NK-92 (cell line): ENCODE results near the gene DNASE1L3.

Source experiments
- DNase-seq: peaks from one replicate; lab custom pipeline; 2025; ENCODE audit not compliant: unreplicated experiment; lab: John Stamatoyannopoulos, UW

DNASE1L3 gene

DNA sequence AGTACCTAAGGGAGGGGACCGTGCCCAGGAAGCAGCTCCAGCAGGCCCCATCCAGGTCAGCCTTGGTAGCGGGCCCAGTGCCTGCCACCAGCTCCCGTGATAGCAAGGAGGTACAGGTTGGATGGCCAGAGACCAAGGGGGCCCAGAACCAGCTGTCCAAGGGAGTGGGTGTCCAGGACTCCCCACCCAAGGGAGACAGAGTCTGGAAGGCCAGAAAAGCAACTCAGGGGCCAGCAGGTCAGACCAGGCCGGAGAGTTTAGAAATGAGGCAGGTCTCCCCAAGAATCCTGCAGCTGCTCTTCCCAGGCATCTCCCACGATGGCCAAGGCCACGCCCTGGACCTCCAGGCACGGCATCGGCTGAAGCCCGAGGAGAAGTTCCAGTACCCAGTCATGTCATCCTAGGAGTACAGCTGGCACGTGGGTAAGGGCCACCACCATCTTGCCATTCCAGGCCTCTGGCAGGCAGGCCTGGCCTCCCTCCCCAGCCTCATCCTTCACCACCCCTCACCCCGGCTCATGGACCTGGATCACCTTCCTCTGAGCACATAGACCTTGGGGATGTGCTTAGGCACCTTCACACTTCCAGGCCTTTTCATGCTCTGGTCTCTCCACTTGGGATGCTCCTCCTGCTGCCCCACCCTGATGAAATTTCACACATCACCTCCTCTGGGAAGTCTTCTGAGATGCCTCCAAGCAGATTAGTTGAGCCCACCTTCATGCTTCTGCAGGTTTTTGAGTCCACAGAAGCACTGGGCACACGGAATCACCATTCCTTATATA lies 30.5 kb downstream of the DNASE1L3 start:
- no peak for DNase-seq

DNA sequence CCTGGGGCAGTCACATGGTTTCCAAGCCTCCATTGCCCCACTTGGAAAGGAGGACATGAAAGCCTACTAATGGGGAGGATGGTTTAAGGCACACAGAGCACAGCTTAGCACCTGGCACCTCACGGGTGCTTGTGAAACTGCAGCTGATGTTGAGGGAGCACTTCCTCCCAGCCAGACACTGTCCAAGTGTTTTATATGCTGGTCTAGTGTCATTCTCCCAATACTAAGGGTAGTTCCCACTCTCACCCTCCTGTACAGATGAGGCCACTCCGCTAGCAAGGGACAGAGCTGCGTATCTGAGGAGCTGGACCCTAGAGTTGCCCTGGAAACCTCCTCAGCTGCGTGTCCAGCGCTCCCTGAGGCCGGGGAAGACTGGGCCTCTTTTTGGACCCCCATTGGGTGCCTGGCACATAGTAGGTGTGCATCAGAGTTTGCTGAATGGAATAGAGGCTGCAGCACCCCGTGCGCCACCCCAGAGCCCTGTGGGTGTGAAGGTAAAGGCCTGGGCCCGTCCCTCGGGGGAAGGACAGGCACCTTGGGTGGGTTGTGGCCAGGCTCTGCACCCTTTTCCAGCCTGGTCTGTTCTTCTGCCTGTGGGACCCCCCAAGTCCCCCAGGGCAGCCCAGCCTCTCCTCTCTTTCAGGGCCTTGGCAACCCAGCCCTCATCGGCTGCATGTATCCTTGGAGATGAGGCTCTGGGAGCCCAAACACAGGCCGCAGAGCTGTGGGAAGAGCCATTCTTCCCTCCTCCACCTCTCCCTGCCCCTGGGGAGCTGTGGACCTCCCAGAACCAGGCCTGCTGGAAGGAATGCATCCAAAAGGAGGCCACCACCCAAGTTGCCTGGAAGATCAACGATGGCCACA lies 31.3 kb downstream of the DNASE1L3 start:
- no peak for DNase-seq

- no peak for DNase-seq
Observed at GRCh38 chr3:58178528-58179234, 32.1 kb downstream of the DNASE1L3 start.

DNA sequence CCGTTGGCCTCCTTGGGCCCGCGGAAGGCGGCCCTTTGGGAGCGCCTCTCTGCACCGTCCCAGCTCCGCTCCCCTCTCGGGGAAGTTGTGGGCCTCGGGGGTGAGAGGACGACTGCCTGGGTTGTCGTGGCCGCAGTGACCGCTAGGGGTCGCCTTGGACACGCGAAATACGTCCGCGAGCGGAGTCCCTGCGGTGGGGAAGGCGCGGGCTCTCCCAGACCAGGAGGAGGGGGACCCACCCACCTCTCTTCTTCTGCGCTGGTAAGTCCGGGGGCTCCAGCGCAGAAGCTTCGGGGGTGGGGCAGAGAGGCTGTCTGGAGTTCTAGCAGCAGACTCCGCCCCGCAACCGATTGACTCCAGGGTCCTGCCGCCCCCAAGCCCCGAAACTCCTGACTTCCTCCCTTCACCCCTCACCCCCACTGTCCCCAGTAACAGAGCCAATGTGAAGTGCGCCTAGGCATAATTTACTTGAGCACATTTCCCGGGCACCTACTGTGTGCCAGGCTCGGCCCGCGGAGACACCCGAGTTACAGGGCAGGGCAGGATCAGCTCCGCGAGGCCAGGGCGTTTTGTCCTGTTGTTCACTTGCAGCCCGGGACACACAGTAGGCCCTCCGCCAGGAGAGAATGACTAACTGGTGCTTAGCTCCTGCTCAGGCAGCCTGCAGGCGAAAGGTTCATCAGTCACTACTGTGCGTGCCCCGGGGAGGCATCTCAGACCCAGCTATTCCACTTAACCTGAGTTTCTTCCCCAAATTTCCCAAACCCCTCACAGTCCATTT lies 32.8 kb downstream of the DNASE1L3 start:
- DNase-seq = peak; percentile 18

DNA sequence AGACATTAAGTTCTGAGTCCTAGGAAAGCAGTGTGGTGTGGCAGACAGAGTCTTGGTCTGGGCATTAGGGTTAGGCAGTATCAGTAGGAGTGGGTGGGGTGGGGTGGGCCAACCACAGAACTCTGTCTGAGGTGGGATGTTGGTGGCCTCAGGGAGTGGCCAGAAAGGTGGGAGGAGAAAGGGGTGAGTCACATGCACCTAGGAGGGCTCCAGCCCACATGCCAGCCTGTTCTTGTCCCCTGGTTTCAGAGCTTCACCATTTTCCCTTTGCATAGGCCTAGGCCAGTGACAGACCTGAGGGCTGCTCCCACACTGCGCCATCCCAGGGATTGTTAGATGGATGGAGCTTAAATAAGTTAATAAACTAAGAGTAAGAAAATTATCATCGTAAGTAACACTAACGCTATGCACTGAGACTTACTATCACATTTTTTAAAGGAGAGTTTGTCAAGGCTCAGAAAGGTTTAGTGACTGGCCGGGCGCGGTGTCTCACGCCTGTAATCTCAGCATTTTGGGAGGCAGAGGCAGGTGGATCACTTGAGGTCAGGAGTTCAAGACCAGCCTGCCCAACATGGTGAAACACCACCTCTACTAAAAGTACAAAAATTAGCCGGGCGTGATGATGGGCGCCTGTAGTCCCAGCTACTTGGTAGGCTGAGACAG lies 33.8 kb downstream of the DNASE1L3 start:
- no peak for DNase-seq

DNA sequence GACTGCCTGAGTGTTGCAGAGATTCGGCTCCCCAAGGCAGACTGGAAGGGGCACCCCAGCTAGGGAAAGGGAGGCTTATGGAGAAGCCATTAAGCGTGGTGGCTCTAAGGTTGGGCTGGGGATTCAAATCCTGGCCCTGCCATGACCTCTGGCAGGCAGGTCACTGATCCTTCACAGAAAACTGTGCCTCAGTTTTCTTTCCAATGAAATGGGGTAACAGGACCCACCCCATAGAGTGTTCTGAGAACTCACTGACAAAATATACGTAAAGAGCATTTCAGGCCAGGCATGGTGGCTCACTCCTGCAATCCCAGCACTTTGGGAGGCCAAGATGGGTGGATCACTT lies 34.6 kb downstream of the DNASE1L3 start:
- no peak for DNase-seq

DNA sequence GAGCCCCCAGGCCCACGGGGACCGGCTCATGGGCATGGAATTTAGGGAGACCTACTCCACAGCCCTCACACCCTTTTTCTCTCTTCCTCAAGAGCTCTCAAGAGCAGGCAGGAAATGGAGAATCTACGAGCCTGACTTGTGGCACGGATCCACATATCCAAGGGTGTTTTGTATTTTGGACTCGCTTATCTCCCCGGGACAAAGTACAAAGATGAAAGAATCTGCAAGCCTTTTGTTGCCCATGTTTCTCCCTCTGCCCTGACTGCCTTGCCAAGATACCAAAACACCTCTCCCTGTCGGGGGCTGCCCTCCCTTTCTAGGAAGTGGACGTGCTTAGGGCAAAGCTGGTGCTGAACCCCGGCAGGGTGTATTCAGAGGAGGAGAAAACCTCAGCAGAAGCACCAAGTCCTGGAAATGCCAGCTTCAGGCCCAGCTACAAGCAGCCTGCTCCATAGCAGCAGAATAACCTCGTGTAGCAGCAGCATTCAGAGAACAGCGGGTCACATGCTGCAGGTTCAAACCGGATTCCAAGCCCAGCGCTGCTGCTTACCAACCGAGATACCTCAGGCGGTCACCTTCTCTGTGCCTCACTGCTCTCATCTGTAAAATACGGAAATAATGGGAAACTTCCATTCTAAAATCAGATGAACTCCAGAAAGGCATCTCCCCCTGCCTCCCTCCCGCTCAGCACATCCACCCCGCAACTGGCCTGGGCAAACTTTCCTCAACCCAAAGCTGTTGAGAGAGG lies 35.2 kb downstream of the DNASE1L3 start:
- no peak for DNase-seq

DNA sequence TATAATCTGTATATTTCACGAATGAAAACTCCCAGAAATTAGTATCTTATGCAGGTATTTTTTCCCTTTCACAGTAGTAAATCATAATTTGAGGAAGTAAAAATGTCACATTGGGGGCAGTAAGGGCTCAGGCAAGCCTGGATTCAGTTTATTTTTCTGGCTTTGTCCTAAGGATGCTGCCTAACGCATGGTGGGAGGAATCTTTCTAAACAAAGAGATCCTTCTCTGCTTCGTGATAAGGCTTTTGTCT lies 35.7 kb downstream of the DNASE1L3 start:
- DNase-seq = no peak

DNA sequence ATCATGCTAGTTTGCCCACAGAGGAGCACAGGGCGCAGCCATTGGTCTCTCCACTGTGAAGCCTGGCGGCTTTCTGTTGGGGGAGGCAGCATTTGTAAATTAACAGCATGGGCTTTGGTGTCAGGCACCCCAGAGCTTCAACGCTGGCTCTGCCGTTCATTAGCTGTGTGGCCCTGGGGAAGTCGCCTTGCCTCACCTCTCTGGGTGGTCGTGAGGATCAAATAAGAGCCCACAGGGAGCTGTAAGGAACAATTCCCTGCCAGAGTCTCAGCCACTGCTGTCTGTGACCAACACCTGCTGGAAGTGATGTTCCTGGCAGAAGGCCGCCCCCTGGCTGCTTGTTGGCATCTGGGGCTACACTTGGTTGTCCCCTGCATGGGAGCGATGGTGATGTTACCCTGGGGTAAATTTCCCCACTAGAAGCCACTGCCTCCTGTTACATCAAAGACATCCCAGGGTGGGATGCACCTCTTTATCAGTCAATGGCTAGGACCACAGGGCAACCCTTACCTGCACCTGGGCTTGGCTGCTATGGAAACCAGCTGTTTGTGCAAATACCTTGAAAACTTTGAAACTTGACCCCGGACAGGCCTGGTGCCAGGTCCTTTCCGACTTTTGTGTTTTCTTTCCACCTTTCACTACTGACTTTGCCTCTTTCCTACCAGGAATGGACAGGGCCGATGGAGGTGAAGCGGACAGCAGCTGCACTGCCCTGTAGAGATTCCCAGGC lies 36.9 kb downstream of the DNASE1L3 start:
- no peak for DNase-seq

DNA sequence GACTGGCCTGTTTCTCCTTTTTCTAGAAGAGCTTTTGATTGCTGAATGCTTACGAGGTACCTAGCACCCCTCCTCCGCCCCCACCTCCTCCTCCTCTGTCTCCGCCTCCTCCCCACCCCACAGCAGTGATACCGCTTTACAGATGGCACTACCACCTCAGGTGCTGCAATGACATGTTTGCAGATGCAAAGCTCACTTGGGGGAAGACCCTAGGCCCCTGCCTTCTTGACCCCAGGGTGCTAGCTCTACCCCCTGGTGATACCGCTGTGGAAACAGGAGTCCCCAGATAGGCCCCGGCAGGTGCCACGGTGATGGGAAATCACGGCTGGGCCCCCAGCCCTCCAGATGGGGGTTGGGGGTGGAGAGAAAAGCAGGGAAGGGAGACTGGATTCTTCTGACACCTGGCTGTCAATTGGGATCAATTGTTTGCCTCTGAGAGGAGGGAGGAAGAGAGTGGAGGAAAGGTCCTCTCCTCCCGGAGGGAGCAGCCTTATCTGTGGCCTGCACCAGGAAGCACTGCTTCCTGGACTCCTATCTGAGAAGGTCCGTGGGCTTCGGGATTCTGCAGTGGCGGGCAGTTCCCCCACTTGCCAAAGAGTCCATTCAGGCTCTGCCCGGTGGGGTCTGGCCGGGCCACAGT lies 37.6 kb downstream of the DNASE1L3 start:
- DNase-seq = no peak

DNA sequence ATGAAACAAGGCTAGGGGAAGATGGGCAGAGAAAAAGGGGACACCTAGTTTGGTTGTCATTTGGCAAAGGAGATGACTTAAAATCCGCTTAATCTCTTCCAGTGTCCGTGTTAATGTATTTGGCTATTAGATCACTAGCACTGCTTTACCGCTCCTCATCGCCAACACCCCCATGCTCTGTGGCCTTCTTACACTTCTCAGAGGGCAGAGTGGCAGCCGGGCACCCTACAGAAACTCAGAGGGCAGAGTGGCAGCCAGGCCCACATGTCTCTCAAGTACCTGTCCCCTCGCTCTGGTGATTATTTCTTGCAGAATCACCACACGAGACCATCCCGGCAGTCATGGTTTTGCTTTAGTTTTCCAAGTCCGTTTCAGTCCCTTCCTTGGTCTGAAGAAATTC lies 39.6 kb downstream of the DNASE1L3 start:
- DNase-seq = no peak

DNA sequence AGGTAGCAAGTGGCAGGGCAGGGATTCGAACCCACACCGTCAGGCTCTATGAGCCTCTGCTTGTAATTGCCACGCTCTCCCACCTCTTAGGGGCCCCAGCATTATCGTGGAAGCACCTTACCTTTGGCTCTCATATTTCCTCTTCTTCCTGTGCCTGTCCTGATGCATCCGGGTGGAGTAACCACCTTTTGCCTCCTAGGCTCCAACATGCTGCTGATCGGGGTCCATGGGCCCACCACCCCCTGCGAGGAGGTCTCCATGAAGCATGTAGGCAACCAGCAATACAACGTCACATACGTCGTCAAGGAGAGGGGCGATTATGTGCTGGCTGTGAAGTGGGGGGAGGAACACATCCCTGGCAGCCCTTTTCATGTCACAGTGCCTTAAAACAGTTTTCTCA lies 40.4 kb downstream of the DNASE1L3 start:
- DNase-seq = no peak

DNA sequence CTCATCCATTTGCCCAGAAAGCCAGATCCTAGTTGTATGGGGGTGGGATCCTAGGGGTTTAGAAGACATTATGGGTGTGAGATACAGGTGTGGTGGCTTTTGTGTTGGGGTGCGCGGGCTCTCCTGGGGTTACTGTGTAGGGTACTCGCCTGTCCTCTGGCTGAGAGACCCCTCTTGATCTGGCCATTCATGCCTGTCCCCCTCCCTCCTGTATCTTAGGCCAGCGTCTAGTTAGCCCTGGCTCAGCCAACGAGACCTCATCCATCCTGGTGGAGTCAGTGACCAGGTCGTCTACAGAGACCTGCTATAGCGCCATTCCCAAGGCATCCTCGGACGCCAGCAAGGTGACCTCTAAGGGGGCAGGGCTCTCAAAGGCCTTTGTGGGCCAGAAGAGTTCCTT lies 41.4 kb downstream of the DNASE1L3 start:
- DNase-seq = no peak

DNA sequence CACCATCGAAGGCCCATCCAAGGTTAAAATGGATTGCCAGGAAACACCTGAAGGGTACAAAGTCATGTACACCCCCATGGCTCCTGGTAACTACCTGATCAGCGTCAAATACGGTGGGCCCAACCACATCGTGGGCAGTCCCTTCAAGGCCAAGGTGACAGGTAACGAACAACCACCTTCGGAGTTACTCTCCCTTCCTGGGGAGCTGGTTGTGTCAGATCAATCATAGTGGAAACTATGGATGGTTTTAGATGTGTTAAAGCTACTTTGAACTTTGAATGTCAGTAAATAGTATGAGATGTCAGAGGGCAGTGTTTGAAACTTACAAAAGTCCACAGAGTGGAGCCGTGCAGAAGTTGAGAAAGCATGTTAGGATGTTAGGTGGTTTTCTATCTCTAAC lies 42.3 kb downstream of the DNASE1L3 start:
- DNase-seq = no peak

DNA sequence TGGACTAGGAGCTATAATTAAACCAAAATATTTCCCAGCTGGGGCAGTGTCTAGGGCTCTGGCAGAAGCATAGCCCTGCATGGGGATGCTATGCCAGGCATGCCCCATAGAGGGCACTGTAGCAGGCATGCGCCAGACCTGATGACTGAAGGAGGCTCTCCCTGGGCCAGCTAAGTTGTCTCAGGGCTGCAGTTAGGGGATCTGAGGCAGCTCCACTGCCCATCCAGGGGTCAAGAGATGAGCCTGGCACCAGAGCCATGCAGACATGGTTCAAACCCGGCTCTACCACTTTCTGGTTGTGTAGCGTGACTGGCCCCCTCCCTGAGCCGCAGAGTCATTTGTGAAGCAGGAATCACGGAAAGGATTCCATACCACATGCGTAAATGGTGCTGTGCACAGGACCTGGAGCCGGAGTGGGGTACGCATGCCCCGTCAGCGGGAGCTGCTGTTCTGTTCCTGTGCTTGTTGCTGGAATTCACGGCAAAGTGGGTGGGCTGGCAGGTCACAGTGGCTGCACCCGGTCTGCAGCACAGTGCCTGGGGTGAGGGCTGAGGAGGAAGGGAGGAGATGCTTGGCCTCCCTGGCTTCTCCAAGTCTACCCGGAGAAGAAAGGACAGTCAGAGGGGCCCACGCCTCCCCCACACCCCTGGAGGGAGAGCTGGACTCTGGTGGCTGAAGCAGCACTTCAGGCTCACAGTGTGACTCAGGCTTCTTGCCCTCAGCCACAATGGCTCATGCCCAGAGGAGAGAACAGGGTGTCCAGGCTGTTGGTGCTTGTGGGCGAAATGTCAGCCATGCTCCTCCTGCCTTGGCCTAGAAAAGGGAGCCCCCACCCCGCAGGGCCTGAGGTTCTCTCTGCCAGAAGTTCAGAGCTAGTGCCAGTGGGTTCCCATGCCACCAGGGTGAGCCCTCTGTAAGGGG lies 43.1 kb downstream of the DNASE1L3 start:
- DNase-seq = no peak

GRCh38 chr3:58164906-58165821 lies 45.6 kb downstream of the DNASE1L3 start:
- DNase-seq = no peak
